GM12878 (cell line): Measurements from ENCODE around the gene ZNF511. TPM values are rescaled to one million over a fixed set of nuclear protein-coding genes. Genes with fewer than 3 reads are reported as not detected.

Experiments used
- ATAC-seq: fragments of 200-7000 bp; cut with Tn5 transposase; 3 replicates; pipeline ENCODE4 v1.9.1; 2020; ENCODE audit warnings: mild to moderate bottlenecking, moderate library complexity
- BruUV-seq: library from RNA; stranded (reverse); fragments of 400-500 nt; replicated peaks from 2 replicates; lab custom pipeline; 2021; lab: Mats Ljungman, UMichigan
- CTCF ChIA-PET: fragments of 300-600 bp; sonication (Branson Sonifier 250); formaldehyde crosslinking; extraction: SDS; loops from one replicate; lab custom pipeline; 2021; ENCODE audit warnings: inconsistent platforms; lab: Yijun Ruan, JAX
- POLR2A ChIA-PET: fragments of 350-600 bp; formaldehyde crosslinking; extraction: SDS; loops from one replicate; lab custom pipeline; 2021; ENCODE audit warnings: inconsistent platforms; lab: Charles Lee
- RAD21 ChIA-PET: fragments of 300-600 bp; sonication (Branson Sonifier 250); formaldehyde crosslinking; loops from one replicate; lab custom pipeline; 2023; ENCODE audit warnings: antibody characterized with exemption; ENCODE audit not compliant: unreplicated experiment; lab: Charles Lee
- SMC1A ChIA-PET: fragments of 300-600 bp; sonication (Branson Sonifier 250); formaldehyde crosslinking; loops from one replicate; lab custom pipeline; 2023; ENCODE audit not compliant: unreplicated experiment, uncharacterized antibody; lab: Charles Lee
- DNase-seq: peaks from one replicate; pipeline ENCODE4 v3.0.0-alpha.2; 2011; ENCODE audit warnings: low read depth, low spot score
- FAIRE-seq: peaks from 3 replicates; lab custom pipeline; 2011; peaks lifted over from hg19 to GRCh38; lab: Jason Lieb, UNC
- H2AFZ ChIP-seq: 2 replicates; pipeline ENCODE4 v1.6.0; 2011; ENCODE audit warnings: low read depth, low read length, control low read depth; ENCODE audit not compliant: control insufficient read depth
- H3K27ac ChIP-seq: 2 replicates; pipeline ENCODE4 v1.5.1; 2011; ENCODE audit warnings: control low read depth; ENCODE audit not compliant: control insufficient read depth, insufficient read depth
- H3K27me3 ChIP-seq, 2 experiments: replicated peaks in 1 of 2; 2 replicates each; pipeline versions ENCODE4 v1.6.0 to v1.6.1; 2011; ENCODE audit warnings: low read length in 1 of 2; ENCODE audit not compliant: control insufficient read depth in 2 of 2, insufficient read depth in 2 of 2
- H3K36me3 ChIP-seq, 2 experiments: 2 replicates each; pipeline ENCODE4 v1.5.1; 2011; ENCODE audit warnings: low read length in 1 of 2; ENCODE audit not compliant: control insufficient read depth in 2 of 2, insufficient read depth in 2 of 2
- H3K4me1 ChIP-seq: 2 replicates; pipeline ENCODE4 v1.6.1; 2011; ENCODE audit warnings: mild to moderate bottlenecking, low read length, moderate library complexity, mixed read lengths; ENCODE audit not compliant: control insufficient read depth, insufficient read depth
- H3K4me2 ChIP-seq: 2 replicates; pipeline ENCODE4 v1.6.0; 2011; ENCODE audit warnings: control low read depth; ENCODE audit not compliant: control insufficient read depth, insufficient read depth
- H3K4me3 ChIP-seq: fragments of 200-600 bp; sonication (generic); 2 replicates; pipeline ENCODE4 v1.5.1; 2016
- H3K79me2 ChIP-seq: 2 replicates; pipeline ENCODE4 v1.6.0; 2011; ENCODE audit warnings: low read length; ENCODE audit not compliant: control insufficient read depth, insufficient read depth
- H3K9ac ChIP-seq: 2 replicates; pipeline ENCODE4 v1.8.0; 2011; ENCODE audit warnings: low read length, control low read depth, mixed read lengths; ENCODE audit not compliant: control insufficient read depth, insufficient read depth
- H3K9me3 ChIP-seq: replicated peaks from 3 replicates; pipeline ENCODE4 v1.5.1; 2011; ENCODE audit warnings: mild to moderate bottlenecking, low read length; ENCODE audit not compliant: control insufficient read depth, insufficient read depth
- H4K20me1 ChIP-seq: 2 replicates; pipeline ENCODE4 v1.6.0; 2011; ENCODE audit not compliant: control insufficient read depth, insufficient read depth
- CBFB ChIP-seq: IDR thresholded peaks from 2 replicates; pipeline ENCODE4 v1.6.1; 2016; ENCODE audit warnings: antibody characterized with exemption, low read depth
- CBX5 ChIP-seq: sonication (generic); IDR thresholded peaks from 2 replicates; pipeline ENCODE4 v1.6.1; 2016; ENCODE audit warnings: low read depth, moderate library complexity, mild to moderate bottlenecking, inconsistent platforms
- JUND ChIP-seq: IDR thresholded peaks from 2 replicates; pipeline ENCODE4 v1.6.1; 2012; ENCODE audit warnings: low read depth, mild to moderate bottlenecking, low read length, improper control_type of control experiment, moderate library complexity
- NFYB ChIP-seq: IDR thresholded peaks from 2 replicates; pipeline ENCODE4 v1.6.1; 2011; ENCODE audit warnings: low read depth, mild to moderate bottlenecking, low read length, improper control_type of control experiment, moderate library complexity; ENCODE audit not compliant: insufficient read depth
- NR2C1 ChIP-seq: fragments of 450-650 bp; IDR thresholded peaks from 2 replicates; pipeline ENCODE4 v1.6.1; 2017; ENCODE audit warnings: antibody characterized with exemption, mild to moderate bottlenecking, moderate library complexity
- RUNX3 ChIP-seq: IDR thresholded peaks from 2 replicates; pipeline ENCODE4 v1.6.1; 2012; ENCODE audit warnings: low read length, inconsistent platforms
- SMC3 ChIP-seq: IDR thresholded peaks from 2 replicates; pipeline ENCODE4 v1.6.1; 2011; ENCODE audit warnings: low read length, improper control_type of control experiment, borderline replicate concordance
- SREBF2 ChIP-seq: IDR thresholded peaks from 2 replicates; pipeline ENCODE4 v1.6.1; 2012; ENCODE audit warnings: mild to moderate bottlenecking, low read length
- SRF ChIP-seq, 2 experiments: IDR thresholded peaks; 2 replicates each; pipeline ENCODE4 v1.6.1; 2011; ENCODE audit warnings: low read depth in 2 of 2, low read length in 2 of 2, mild to moderate bottlenecking in 1 of 2, moderate library complexity in 1 of 2
- ZNF207 ChIP-seq: fragments of 450-650 bp; IDR thresholded peaks from 2 replicates; pipeline ENCODE4 v1.6.1; 2014; ENCODE audit warnings: antibody characterized with exemption, mild to moderate bottlenecking, borderline replicate concordance
- WGBS: methylation state at CpG from one replicate; pipeline ENCODE4 v1.1.6; 2016; ENCODE audit warnings: low lambda C conversion rate; ENCODE audit not compliant: insufficient replicate concordance, insufficient coverage; ENCODE audit errors: missing lambda C conversion rate; 5-methylcytosine and 5-hydroxymethylcytosine counted together
- in situ Hi-C: fragments of 300-500 bp; cut with MboI; formaldehyde crosslinking; loops from 9 replicates; pipeline ENCODE4 v1.14.3; 2018; ENCODE audit warnings: mixed read lengths
- intact Hi-C: fragments of 100-400 bp; cut with micrococcal nuclease; formaldehyde crosslinking; loops from one replicate; pipeline ENCODE4 v1.14.2; 2022; ENCODE audit not compliant: unreplicated experiment
- polyA plus RNA-seq, 11 experiments: library from polyadenylated mRNA; depleted of rRNA in 4 of 11; unstranded in 6 of 11; stranded (reverse) in 5 of 11; fragments of >200 nt; fragmentation: Nextera tagmentation in 4 of 11; fragmentation: Illumina TruSeq in 1 of 11; extraction: Ambion mirVana in 4 of 11; extraction: Trizol in 1 of 11; gene quantifications; 1 replicate in 1 of 11; 2 replicates in 10 of 11; pipeline versions ENCODE4 v1.2.1 to v1.2.3, GENCODE V29; 2011 to 2016; ENCODE audit warnings: inconsistent platforms in 2 of 11, missing spikeins in 2 of 11, low read depth in 1 of 11
- total RNA-seq, 4 experiments: library from RNA; depleted of rRNA in 3 of 4; stranded (reverse); fragments of >200 nt in 3 of 4; fragmentation: Illumina TruSeq in 1 of 4; extraction: Trizol in 1 of 4; gene quantifications; 2 replicates each; pipeline versions ENCODE4 v1.2.1 to v1.2.3, GENCODE V29; 2013 to 2021
- TF ChIP-seq, protein P1 (sequence below): IDR thresholded peaks from 2 replicates; pipeline ENCODE4 v1.6.1; 2012; ENCODE audit warnings: low read length, inconsistent platforms
- TF ChIP-seq, protein P2 (sequence below): fragments of 450-650 bp; IDR thresholded peaks from 2 replicates; pipeline ENCODE4 v1.6.1; 2014; ENCODE audit warnings: mild to moderate bottlenecking

The ZNF511 gene
- total and polyA plus RNA-seq, 10 of the 15 experiments (the other 5 are each of a cell fraction or from before 2014, with no cell fraction given) = 0.58 to 110 (median 32.0) TPM

DNA sequence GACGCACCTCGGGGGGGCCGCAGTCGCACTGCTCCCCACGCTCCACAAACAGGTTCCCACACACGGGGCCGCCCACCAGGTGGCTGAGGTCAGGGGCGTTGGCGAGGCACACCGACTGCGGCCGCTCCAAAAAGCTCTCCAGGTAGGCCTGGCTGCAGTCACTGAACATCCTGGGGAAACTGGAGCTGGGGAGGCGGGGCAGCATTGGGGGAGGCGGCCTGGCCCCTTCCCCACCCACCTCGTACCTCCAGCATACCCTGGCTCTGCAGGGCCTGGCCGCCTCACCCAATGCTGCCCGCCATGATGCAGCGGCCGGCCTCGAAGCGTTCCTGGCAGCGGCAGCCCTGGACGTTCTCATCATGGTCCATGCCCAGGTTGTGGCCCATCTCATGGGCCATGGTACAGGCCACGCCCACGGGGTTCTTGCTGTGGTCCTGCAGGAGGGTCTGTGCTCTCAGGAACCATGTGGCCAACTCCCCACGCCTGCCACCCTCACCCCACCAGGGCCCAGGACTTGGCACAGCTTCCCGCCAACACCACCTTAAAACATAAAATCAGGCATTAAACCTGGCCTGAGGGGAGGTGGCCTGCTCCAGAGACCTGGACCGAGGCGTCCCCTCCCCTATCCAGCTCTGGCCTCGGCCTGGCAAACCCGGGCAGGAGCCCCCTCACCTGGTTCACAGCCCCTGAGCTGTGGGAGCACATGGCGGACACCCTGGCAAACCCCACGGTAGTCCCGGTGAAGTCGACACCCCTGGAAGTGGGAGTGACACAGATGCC is 37.0 kb upstream of the ZNF511 start:
- no peak for TF ChIP-seq SRF (IDR thresholded peaks at IDR 0.05; ENCODE audit: low read depth in 2 of 2, low read length in 2 of 2)
- TF ChIP-seq NR2C1 = no peak
- TF ChIP-seq SREBF2 = no peak
- ChIA-PET POLR2A (no interaction called here), SMC1A (no interaction called here), CTCF (no interaction called here), RAD21 (no interaction called here)
- WGBS = 86% methylated on average over 35 of the region's 35 CpGs
- DNase-seq (no peak), FAIRE-seq (no peak), ATAC-seq (no peak)
- Histone ChIP-seq H3K9ac (no peak overlapping the region), H2AFZ (no peak overlapping the region), H3K79me2 (peaks cover 23% of the 10 kb centered on the region), H3K4me3 (no peak overlapping the region), H3K4me1 (peaks cover 11% of the 10 kb centered on the region), H3K27ac (no peak overlapping the region), H3K4me2 (no peak overlapping the region), H3K9me3 (no peaks in the 10 kb centered on the region), H4K20me1 (no peaks in the 10 kb centered on the region; the same call in 1 of the 2 replicates), H3K36me3 (peaks cover 6 to 37% of the 10 kb centered on the region in 2 experiments), H3K27me3 (no peaks in the 10 kb centered on the region)
- intact Hi-C loops (no loop called here), in situ Hi-C loops (no loop called here)
- no TSS peak for BruUV-seq

DNA sequence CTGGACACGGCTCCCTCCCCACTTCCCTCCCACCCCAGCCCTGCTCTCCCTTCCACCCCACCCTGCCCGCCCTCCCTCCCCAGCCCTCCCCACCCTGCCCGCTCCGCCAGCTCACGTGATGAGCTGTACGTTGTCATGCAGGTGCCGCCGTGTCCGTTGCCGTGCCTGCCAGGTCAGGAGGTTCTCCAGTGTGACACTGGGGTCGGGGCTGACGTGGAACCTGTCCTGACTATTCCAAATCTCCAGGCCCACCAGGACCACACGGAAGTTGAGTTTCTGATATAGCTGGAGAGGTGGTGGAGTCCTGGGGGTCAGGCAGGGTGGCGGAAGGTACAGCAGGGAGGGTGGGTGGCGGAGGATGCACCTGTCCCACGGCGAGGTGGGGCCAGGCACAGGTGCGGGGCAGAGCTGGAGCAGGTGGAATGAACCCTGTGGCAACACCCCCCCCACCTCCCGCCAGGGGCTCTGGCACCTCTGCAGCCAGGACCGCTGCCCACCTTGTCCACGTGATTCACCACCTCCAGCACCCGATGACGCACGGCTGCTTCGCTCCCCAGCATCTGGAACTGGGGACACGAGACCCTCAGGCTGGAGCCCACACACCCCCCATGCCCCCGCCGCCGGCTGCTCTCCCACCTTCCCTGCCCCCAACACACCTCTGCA is 36.3 kb upstream of the ZNF511 start:
- ATAC-seq (no peak), DNase-seq (no peak), FAIRE-seq (no peak)
- Histone ChIP-seq H4K20me1 (no peaks in the 10 kb centered on the region; the same call in 1 of the 2 replicates), H3K27me3 (no peaks in the 10 kb centered on the region), H3K9me3 (no peaks in the 10 kb centered on the region), H3K27ac (no peak overlapping the region), H3K9ac (no peak overlapping the region), H3K36me3 (peaks cover 6 to 35% of the 10 kb centered on the region in 2 experiments), H3K79me2 (peaks cover 23% of the 10 kb centered on the region), H3K4me3 (no peak overlapping the region), H3K4me1 (peaks cover 17% of the 10 kb centered on the region), H2AFZ (no peak overlapping the region), H3K4me2 (no peak overlapping the region)
- RAD21 ChIA-PET = no interaction called here
- intact Hi-C loops = no loop called here
- CTCF ChIA-PET = no interaction called here
- 77% methylated on average over 14 of the region's 29 CpGs for WGBS
- POLR2A ChIA-PET = no interaction called here
- SMC1A ChIA-PET = no interaction called here
- BruUV-seq = no TSS peak
- in situ Hi-C loops = no loop called here
- TF ChIP-seq RUNX3 (no peak), CBFB (no peak), SMC3 (no peak), ZNF207 (no peak), JUND (no peak), CBX5 (no peak), NFYB (no peak)
- TF ChIP-seq, protein P1, sequence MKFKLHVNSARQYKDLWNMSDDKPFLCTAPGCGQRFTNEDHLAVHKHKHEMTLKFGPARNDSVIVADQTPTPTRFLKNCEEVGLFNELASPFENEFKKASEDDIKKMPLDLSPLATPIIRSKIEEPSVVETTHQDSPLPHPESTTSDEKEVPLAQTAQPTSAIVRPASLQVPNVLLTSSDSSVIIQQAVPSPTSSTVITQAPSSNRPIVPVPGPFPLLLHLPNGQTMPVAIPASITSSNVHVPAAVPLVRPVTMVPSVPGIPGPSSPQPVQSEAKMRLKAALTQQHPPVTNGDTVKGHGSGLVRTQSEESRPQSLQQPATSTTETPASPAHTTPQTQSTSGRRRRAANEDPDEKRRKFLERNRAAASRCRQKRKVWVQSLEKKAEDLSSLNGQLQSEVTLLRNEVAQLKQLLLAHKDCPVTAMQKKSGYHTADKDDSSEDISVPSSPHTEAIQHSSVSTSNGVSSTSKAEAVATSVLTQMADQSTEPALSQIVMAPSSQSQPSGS = no peak
- TF ChIP-seq, protein P2, sequence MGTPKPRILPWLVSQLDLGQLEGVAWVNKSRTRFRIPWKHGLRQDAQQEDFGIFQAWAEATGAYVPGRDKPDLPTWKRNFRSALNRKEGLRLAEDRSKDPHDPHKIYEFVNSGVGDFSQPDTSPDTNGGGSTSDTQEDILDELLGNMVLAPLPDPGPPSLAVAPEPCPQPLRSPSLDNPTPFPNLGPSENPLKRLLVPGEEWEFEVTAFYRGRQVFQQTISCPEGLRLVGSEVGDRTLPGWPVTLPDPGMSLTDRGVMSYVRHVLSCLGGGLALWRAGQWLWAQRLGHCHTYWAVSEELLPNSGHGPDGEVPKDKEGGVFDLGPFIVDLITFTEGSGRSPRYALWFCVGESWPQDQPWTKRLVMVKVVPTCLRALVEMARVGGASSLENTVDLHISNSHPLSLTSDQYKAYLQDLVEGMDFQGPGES = no peak
